ENCODE results near the gene RIBC1.

Gene RIBC1

DNA sequence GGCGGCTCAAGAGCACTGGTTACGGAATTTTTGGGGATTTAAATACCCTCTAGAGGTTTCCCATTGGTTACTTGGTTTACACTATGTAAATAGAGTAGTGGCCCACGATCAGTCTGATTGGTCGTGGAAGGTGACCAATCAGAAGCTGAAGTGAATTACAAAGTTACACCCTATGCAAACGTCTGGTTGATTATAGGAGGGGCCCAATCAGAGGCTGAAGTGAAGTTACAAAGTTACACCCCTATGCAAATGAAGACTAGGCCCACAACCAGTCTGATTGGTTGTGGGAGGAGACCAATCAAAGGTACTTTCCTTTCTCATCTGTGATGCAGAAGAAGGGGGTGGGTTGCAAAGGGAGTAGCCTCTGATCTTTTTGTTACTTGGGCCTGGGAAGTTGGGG, 56.6 kb downstream of the RIBC1 start:
- no peak for DNase-seq (ENCODE audit: low read depth)
- TF ChIP-seq, protein P1, sequence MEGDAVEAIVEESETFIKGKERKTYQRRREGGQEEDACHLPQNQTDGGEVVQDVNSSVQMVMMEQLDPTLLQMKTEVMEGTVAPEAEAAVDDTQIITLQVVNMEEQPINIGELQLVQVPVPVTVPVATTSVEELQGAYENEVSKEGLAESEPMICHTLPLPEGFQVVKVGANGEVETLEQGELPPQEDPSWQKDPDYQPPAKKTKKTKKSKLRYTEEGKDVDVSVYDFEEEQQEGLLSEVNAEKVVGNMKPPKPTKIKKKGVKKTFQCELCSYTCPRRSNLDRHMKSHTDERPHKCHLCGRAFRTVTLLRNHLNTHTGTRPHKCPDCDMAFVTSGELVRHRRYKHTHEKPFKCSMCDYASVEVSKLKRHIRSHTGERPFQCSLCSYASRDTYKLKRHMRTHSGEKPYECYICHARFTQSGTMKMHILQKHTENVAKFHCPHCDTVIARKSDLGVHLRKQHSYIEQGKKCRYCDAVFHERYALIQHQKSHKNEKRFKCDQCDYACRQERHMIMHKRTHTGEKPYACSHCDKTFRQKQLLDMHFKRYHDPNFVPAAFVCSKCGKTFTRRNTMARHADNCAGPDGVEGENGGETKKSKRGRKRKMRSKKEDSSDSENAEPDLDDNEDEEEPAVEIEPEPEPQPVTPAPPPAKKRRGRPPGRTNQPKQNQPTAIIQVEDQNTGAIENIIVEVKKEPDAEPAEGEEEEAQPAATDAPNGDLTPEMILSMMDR (IDR thresholded peaks at IDR 0.05; ENCODE audit: control insufficient read depth, extremely low read depth, insufficient read depth): no peak
- no peak overlapping the region for H3K4me3 ChIP-seq (ENCODE audit: low read depth, low read length)
